Brain microvascular endothelial cell (primary cell): ENCODE results near the gene TMEM86B.

Experiments used
- DNase-seq: peaks from one replicate; pipeline ENCODE4 v3.0.0-alpha.2; 2020
- H3K27ac ChIP-seq: fragments of 250-450 bp; sonication (Bioruptor Pico); 2 replicates; pipeline ENCODE4 v1.5.1; 2020; ENCODE audit warnings: mild to moderate bottlenecking, moderate library complexity
- H3K27me3 ChIP-seq: fragments of 250-450 bp; sonication (Bioruptor Pico); replicated peaks from 2 replicates; pipeline ENCODE4 v1.5.1; 2020; ENCODE audit warnings: mild to moderate bottlenecking
- H3K36me3 ChIP-seq: fragments of 250-450 bp; sonication (Bioruptor Pico); replicated peaks from 2 replicates; pipeline ENCODE4 v1.5.1; 2020; ENCODE audit warnings: mild to moderate bottlenecking
- H3K4me3 ChIP-seq: 2 replicates; pipeline ENCODE4 v1.5.1; 2011; ENCODE audit warnings: low read depth, mild to moderate bottlenecking, control low read depth, low read length, moderate library complexity
- CTCF ChIP-seq: IDR thresholded peaks from 2 replicates; pipeline ENCODE4 v1.5.1; 2011; ENCODE audit warnings: low read depth, mild to moderate bottlenecking, moderate library complexity, low read length, control low read depth, inconsistent platforms; ENCODE audit errors: missing control alignments
- in situ Hi-C: cut with HindIII; loops from 2 replicates; pipeline ENCODE4 v1.10.0; 2017; ENCODE audit warnings: low sequenced_read_pairs, low pct_ligation_motif_present

Gene TMEM86B

GRCh38 chr19:55250262-55251036, 21.9 kb upstream of the TMEM86B start:
- Histone ChIP-seq H3K4me3 (no peak overlapping the region), H3K36me3 (peaks cover 5% of the 10 kb centered on the region)

GRCh38 chr19:55249841-55250240, 21.3 kb upstream of the TMEM86B start:
- peaks cover 11% of the 10 kb centered on the region for H3K36me3 ChIP-seq
- H3K27me3 ChIP-seq: no peaks in the 10 kb centered on the region
- in situ Hi-C loops: no loop called here
- no peak for TF ChIP-seq CTCF
- no peak overlapping the region for H3K4me3 ChIP-seq
- no peak overlapping the region for H3K27ac ChIP-seq
- DNase-seq: no peak

More at GRCh38 chr19:55250262-55251036, 21.9 kb upstream of the TMEM86B start:
- in situ Hi-C loops: no loop called here
- TF ChIP-seq CTCF: no peak
- Histone ChIP-seq H3K27ac (no peak overlapping the region), H3K27me3 (no peaks in the 10 kb centered on the region)
- DNase-seq: no peak

- TF ChIP-seq CTCF: no peak
- no peak overlapping the region for H3K27ac ChIP-seq
- no peaks in the 10 kb centered on the region for H3K27me3 ChIP-seq
- in situ Hi-C loops: no loop called here
- H3K36me3 ChIP-seq: peaks cover 21% of the 10 kb centered on the region
- H3K4me3 ChIP-seq: no peak overlapping the region
- no peak for DNase-seq
Observed at GRCh38 chr19:55248704-55249103, 20.1 kb upstream of the TMEM86B start.

GRCh38 chr19:55248166-55248675, 19.7 kb upstream of the TMEM86B start:
- DNase-seq: no peak
- Histone ChIP-seq H3K36me3 (peaks cover 24% of the 10 kb centered on the region), H3K27me3 (no peaks in the 10 kb centered on the region), H3K27ac (no peak overlapping the region), H3K4me3 (no peak overlapping the region)
- no peak for TF ChIP-seq CTCF
- in situ Hi-C loops: no loop called here

GRCh38 chr19:55247621-55248099, 19.1 kb upstream of the TMEM86B start:
- H3K27ac ChIP-seq: no peak overlapping the region
- in situ Hi-C loops: no loop called here
- peak; percentile 11 for TF ChIP-seq CTCF
- peak; percentile 32 for DNase-seq
- no peak overlapping the region for H3K4me3 ChIP-seq
- H3K27me3 ChIP-seq: no peaks in the 10 kb centered on the region
- H3K36me3 ChIP-seq: peaks cover 28% of the 10 kb centered on the region
